ENCODE results near the gene CD209. TPM values are rescaled to one million over a fixed set of nuclear protein-coding genes. Genes with fewer than 3 reads are reported as not detected.

The CD209 gene
- total RNA-seq, 1 donor from 2014 or later: not detected

DNA sequence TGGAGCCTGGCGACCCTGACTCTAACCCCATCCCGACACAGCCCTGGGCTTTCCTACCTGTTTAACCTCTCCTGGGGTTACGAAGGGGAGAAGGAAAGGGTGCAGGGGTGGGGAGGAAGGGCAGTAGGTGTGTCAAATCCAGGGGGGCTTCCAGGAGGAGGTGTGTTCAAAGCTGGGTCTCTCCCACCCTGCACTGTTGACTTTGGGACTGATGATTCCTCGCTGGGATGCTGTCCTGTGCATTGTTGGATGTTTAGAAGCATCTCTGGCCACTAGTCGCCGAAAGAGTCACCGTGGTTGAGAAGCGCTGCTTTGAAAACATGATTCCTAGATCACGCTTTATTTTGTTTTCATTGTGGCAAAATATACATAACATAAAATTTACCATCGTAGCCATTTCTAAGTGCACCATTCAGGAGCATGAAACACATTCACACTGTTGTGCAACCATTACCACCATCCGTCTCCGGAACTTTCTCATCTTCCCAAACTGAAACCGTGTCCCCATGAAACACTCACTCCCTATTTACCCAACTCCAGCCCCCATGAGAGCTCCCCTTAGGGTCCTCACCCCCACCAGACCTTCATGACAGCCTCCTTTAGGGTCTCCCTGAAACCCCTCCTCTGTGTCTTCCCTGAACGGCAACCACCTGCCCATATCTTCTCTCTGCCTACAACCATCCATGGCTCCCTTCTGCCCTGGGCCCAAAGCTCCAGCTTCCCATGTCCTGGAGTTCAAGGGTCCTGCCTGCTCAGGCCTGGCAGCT lies 41.0 kb downstream of the CD209 start:
- no peak for DNase-seq (ENCODE audit: low read depth, low spot score)

DNA sequence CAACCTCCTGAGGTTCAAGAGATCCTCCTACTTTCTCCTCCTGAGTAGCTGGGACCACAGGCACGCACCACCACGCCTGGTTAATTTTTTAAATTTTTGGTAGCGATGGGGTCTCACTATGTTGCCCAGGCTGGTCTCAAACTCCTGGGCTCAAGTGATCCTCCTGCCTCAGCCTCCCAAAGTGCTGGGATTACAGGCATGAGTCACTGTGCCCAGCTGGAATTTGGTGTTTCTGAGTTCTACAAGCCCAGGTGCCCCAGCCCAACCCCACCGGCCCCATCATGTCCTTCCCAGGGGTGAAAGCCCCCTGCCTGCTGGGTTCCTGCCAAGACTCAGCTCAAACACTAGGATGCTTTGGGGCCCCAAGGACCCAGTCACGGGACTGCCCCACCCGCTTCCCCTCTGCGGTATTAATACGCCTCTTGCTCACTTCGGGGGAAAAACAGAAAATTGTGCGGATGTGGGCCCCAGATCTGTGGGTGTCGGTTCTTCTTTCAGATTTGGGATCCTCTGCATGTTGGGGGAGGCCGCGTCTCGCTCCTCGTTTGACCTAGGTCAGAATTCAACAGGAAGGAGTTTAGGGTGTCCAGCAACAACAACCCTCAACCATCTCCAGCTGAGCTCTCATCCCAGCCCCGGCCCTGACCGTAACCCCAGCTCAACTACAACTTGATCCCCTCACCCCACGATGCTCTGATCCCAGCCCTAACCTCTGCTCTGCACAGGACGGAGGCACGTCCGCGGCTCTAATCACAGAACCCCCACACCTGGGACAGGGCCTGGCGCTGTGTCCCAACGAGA lies 41.7 kb downstream of the CD209 start:
- no peak for DNase-seq (ENCODE audit: low read depth, low spot score)

DNA sequence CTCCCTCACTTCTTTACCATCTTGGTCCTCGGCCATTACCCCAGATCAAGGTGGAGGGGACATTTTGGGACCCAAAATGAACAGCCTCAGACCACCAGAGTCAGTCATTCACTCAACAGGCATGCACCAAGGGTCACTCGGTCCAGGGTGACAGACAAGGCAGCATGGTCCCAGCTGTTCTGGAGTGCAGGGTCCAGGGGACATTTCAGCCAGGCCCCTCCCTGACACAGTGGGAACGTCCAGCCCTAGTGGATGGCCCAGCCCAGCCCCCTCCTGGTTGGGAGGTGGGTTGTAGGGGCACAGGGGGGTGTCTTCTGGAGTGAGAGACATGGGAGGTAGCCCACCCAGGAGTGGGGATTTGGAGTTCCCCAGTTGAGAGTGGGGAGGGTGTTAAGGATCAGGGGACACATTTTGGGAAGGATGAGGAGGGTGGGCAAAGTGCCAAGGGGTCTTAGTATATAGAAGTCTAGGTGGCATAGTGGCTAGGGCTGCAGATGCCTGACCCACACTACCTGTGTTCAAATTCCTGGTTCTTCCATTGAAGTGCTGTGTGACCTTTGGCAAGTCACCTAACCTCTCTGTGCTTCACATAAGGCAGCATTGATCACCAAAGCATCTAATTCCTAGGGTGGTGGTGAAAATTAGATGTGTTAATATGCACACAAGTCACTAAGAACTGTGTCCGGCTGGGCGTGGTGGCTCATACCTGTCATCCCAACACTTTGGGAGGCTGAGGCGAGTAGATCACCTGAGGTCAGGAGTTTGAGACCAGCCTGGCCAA lies 42.9 kb downstream of the CD209 start:
- DNase-seq (ENCODE audit: low read depth, low spot score): no peak

DNA sequence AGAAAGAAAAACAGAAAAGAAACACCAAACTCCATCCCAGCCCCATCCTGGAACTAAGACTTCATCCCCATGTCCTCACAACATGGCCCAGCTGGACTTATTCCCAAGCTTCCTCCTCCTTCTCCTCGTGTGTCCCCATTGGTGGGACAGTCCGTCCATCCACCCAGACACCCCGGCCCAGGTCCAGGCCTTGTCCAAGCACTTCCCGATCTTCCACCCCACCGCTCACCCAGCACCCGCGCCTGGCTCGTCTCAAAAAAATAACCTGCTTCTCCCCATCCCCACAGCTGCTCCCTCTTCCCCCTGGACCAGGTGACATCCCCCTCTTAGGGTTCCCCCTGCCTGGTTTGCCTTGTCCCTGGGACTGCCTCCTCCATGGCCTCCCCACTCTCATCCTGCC lies 44.0 kb downstream of the CD209 start:
- DNase-seq (ENCODE audit: low read depth, low spot score): no peak

DNA sequence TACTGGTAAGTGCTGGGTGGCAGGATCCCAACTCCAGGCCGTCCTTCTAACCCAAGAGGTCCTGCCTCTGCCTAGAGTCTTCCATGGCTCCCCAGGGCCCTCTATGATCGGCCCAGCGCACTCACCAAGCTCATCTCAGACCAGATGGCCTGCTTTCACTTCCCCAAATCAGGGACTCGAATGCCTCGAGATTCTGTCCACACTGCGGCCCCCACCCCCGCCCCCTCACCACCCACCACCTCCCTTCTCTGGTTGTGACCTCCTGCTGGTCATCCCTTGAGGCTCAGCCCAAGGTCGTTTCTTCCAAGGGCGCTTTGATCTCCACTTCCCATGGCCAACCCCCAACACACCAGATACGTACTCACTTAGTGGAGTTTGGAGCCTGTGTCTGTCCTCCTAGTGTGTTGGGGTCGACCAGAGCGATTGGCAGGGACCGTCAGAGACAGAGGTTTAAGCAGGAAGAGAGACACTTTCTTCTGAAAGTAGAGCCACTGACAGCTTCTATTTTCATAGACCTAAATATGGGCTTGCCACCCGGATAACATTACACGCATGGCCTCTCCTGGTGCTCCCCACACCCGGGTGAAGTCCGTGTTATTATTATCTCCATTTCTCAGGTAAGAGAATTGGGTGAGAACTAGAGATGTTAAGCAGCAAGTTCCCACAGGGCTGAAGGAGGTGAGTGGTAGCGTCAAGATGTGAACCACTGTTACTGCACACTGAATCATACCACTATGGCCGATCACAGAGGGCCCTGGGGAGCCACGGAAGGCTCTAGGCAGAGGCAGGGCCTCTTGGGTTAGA lies 45.5 kb downstream of the CD209 start, which contains the start of gene FCER2:
FCER2 (minus strand) TSS at position 478 of the 804 bp plus-strand sequence. CDS start 2,371 bp downstream, outside the sequence.
- no peak for DNase-seq (ENCODE audit: low read depth, low spot score)

DNA sequence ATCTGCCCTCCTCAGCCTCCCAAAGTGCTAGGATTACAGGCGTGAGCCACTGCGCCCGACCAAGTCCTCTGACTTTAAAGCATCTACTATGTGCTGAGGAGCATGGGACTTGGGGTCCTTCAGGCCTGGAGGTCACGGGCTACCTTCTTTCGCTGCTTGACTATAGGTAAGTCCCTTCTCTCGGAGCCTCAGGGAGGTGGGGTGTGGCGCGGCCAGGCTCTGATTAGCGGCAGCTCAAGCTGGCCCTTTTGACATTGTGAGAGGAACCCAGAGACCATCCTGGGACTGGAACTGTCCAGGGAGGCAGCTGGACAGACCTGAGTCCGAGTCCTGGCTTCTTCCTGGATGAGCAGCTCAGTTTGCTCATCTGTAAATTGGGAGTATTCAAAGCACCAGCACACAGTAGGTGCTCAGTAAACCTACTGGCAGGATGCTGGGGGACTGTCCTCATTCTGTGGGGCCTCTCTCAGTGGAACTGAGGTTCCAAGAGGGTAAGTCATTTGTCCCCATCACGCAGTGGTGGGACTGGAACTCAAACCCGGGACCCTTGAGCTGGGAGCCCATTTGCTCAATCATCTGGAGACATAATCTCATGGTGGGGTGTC lies 46.2 kb downstream of the CD209 start:
- DNase-seq (ENCODE audit: low read depth, low spot score): no peak

DNA sequence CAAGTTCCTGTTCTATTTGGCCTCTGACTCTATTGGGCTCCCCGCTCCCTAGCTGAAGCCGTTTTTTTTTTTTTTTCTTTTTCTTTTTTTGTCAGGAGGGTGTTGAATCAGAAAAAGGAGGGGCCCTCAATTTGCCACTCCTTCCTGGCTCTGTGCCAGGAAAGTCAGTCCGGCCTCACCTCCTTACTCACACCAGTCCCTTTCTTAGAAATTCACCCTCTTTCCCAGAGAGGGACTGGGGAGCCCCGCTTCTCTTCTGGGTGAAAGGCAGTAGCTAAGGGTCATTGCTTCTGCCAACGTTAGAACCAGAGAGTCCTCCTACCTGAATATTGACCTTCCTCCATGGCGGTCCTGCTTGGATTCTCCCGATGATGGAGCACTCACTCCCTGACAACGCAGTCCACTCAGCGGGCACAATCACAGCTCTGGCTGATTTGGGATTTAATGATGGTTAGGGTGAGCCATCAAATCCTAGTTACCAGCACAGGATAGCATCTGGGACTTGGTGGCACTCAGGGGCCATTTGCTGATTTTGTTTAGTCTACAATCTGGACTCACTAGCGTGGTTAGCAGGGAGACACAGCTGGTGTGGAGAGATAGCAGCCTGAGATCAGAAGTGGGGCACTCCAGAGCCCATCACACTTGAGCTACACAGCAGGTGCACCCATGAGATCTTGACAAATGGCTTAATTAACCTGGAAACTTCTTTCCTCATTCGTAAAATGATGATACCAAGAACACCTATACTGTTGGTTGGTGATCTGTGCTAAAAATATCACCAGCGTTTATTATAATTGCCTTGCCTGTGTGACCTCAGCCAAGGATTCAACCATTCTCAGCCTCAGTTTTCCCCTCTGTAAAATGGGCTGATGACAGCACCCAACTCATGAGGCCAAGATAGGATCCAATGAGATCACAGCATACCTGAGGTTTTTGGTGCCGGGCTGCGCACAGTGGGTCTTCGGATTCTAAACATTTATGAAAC lies 47.6 kb downstream of the CD209 start:
- no peak for DNase-seq (ENCODE audit: low read depth, low spot score)

DNA sequence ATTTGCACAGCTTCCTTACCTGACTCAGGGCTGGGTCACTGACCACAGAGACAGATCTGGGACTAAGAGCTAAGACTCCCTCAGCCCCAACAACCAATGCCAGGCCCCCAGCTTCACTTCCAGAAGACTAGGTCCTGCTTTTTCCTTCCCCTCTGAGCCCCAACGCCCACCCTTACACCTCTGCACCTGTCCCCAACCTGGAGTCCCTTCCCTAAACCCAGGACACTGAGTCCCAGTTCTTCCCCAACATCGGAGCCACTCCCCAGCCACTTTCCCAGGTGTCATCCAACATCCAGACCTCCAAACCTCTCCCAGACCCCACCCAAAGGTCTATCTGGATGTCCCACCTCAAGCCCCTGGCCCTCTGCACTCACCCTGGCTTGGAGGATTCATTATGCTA lies 48.3 kb downstream of the CD209 start:
- no peak for DNase-seq (ENCODE audit: low read depth, low spot score)

DNA sequence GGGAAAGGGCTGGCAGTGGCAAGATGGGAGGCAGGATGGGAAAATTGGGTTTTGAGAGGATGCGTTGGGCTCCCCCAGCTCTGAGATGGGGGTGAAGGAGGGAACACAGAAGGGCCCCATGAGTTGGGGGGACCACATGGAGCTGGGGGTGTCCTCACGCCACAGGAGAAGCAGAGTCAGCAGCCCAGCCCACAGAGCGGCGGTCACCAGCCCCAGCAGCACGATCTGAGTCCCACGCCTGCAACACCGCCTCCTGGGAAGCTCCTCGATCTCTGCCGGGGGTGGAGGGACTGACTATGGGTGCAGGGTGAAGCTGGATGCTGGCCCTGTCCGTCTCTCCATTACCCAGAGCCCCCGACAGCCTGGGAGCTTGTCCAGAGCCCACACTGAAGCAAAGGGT lies 48.8 kb downstream of the CD209 start:
- no peak for DNase-seq (ENCODE audit: low read depth, low spot score)

DNA sequence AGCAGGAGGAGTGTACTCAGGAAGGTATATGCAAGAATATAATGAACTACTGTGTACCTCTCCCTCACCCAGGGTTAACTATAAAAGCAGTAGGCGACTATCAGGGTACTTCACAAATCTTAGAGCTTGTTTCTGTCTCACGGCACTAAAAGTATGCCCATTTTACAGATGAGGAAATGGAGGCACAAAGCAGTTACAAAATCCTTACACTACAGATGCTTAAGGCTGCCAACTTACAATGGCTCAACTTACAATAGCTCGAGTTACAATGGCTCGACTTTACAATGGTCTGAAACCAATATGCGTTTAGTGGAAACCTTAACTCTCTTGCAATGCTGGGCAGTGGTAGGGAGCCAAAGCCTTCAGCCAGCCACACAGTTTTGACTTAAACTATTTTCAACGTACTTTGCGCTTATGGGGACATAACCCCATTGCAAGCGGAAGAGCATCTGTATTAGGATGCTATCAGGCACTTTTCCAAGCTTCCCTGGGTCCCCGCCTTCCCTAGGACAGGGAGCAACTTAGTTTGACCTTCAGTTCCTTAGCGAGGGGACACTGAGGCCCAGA lies 49.5 kb downstream of the CD209 start:
- no peak for DNase-seq (ENCODE audit: low read depth, low spot score)

DNA sequence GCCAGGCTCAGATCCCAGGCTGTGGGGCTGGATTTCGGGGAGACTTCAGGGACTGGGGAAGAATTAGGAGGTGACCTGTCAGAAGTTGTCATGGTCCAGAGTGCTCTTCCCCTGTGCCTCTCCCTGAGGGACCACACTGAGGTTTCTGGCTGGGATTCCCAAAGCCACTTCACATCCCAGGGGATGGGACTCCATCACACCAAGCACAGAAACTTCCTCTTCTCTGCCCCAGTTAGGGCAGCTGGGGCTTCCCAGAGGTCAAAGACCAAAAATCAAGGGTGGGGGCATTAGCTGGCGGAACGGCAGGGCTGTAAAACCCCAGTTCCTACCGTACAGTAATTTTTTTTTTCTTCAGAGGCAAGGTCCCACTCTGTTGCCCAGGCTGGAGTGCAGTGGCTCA lies 52.8 kb downstream of the CD209 start:
- DNase-seq (ENCODE audit: low read depth, low spot score): no peak

DNA sequence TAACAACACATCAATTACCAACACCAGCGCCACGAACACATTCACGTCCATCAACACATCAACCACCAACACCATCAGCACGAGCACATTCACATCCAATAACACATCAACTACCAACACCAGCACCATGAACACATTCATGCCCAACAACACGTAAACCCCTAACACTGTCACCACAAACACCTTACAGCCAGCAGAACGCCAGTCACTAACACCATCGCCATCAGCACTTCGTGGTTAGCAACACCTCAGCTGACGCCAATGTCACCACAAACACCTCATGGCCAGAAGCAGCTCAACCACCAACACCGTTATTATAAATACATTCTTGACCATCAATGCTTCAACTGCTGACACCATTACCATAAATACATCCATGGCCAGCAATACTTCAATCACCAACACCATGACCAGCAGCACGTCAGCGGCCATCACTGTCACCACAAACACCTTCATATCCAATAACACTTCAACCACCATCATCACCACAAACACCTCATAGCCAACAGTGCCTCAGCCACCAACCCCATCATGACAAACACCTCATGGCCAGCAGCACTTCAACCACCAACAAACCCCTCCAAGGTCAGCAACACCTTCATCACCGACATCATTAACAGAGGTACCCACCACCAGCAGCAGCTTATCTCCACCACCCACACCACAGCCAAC lies 54.8 kb downstream of the CD209 start:
- no peak for DNase-seq (ENCODE audit: low read depth, low spot score)

DNA sequence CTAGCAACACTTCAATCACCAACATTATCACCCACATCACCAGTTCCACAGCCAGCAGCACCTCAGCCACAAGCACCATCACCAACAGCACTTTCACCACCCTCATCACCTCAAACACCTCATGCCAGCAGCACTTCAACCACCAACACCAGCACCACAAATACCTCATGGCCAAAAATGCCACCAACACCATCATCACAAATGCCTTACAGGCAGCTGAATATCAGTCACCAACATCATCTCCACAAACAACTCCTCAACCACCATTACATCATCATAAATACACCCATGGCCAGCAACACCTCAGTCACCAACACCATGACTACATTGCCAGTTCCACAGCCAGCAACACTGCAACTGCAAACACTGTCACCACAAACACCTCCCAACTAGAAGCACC lies 55.8 kb downstream of the CD209 start:
- no peak for DNase-seq (ENCODE audit: low read depth, low spot score)

DNA sequence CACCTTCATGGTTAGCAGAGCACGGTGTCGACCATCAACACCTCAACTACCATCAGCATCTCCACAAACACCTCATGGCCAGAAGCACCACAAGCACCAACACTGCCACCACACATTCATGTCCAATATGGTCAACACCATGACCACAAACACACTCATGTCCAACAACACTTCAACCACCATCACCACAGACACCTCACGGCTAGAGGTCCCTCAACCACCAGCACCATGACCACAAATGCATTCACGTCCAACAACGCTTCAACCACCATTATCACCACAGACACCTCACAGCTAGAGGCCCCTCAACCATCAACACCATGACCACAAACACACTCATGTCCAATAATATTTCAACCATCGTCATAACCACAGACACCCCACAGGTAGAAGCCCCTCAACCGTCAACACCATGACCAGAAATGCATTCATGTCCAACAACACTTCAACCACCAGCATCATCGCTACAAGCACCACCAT lies 56.5 kb downstream of the CD209 start:
- DNase-seq (ENCODE audit: low read depth, low spot score): no peak

Measured in pulmonary artery endothelial cell (primary cell).